ENCODE measurements around the gene C6orf52. TPM values are rescaled to one million over a fixed set of nuclear protein-coding genes. Genes with fewer than 3 reads are reported as not detected.

Gene C6orf52
- total and polyA plus RNA-seq, 2 of the 13 experiments (the other 11 are each of a cell fraction or from before 2014, with no cell fraction given) = 0.50 to 0.53 TPM

- TF ChIP-seq NFAT5 (CRISPR knock-in tag; IDR thresholded peaks at IDR 0.05) (0 out of 2 replicates have a peak, but pooled peaks have one; percentile 31), HNRNPL (IDR thresholded peaks at IDR 0.05; ENCODE audit: low read depth, low read length) (0 out of 2 replicates have a peak, but pooled peaks have one; percentile 52), TGIF2 (CRISPR knock-in tag; IDR thresholded peaks at IDR 0.05) (peak; percentile 23; the same call in 1 of the 2 replicates), EED (CRISPR knock-in tag; IDR thresholded peaks at IDR 0.05) (0 out of 2 replicates have a peak, but pooled peaks have one; percentile 26), CBX5 (CRISPR knock-in tag; IDR thresholded peaks at IDR 0.05; ENCODE audit: borderline replicate concordance) (peak; percentile 79; the same call in 1 of the 2 replicates), ZNF816 (CRISPR knock-in tag; IDR thresholded peaks at IDR 0.05; ENCODE audit: borderline replicate concordance) (peak; percentile 69; the same call in 1 of the 2 replicates), MAX (IDR thresholded peaks at IDR 0.05) (peak; percentile 96), ZNF709 (CRISPR knock-in tag; IDR thresholded peaks at IDR 0.05) (peak; percentile 94), ATF7 (IDR thresholded peaks at IDR 0.05) (no peak), ATF7 (CRISPR knock-in tag; IDR thresholded peaks at IDR 0.05) (peak; percentile 93), ZNF234 (CRISPR knock-in tag; conservative IDR thresholded peaks at IDR 0.05) (no peak), HOXA9 (CRISPR knock-in tag; IDR thresholded peaks at IDR 0.05; ENCODE audit: borderline replicate concordance) (peak; percentile 91; the same call in 1 of the 2 replicates), KLF12 (CRISPR knock-in tag; IDR thresholded peaks at IDR 0.05; ENCODE audit: borderline replicate concordance) (peak; percentile 79; the same call in 1 of the 2 replicates), ZBTB34 (CRISPR knock-in tag; IDR thresholded peaks at IDR 0.05) (no peak; the same call in 1 of the 2 replicates), ZNF468 (CRISPR knock-in tag; IDR thresholded peaks at IDR 0.05) (peak; percentile 42; the same call in 1 of the 2 replicates), ZNF232 (CRISPR knock-in tag; IDR thresholded peaks at IDR 0.05; ENCODE audit: borderline replicate concordance) (peak; percentile 74; the same call in 1 of the 2 replicates), FLYWCH1 (CRISPR knock-in tag; IDR thresholded peaks at IDR 0.05) (no peak), ATF5 (CRISPR knock-in tag; IDR thresholded peaks at IDR 0.05; ENCODE audit: low read depth) (peak; percentile 92; the same call in 1 of the 2 replicates), ZFP1 (CRISPR knock-in tag; IDR thresholded peaks at IDR 0.05) (peak; percentile 91), GFI1 (CRISPR knock-in tag; IDR thresholded peaks at IDR 0.05; ENCODE audit: borderline replicate concordance) (peak; percentile 91), MXD4 (CRISPR knock-in tag; IDR thresholded peaks at IDR 0.05) (peak; percentile 93)
Observed at GRCh38 chr6:10722820-10723566, 28.6 kb upstream of the C6orf52 start, which contains the start of gene TMEM14C (continued).
